Memory B cell (primary cell): ENCODE data around the gene GHDC.
"Not testable (repeated sequence)": the region's sequence is repeated elsewhere in the genome, so short reads cannot be mapped to it uniquely, and the experiment has no call there.

Source experiments
- ATAC-seq: fragments of 150-1000 bp; cut with Tn5 transposase; 2 replicates; pipeline ENCODE4 v1.10.0; 2021; ENCODE audit warnings: low read depth, mild to moderate bottlenecking, moderate library complexity
- DNase-seq, 2 donors: peaks; one replicate each; pipeline ENCODE4 v3.0.0; 2022; ENCODE audit warnings: low spot score in 2 of 2
- H3K27ac Mint-ChIP-seq: one replicate; pipeline ENCODE4 v1.8.0; 2022; ENCODE audit warnings: mild to moderate bottlenecking, moderate library complexity, mixed read lengths
- H3K27me3 Mint-ChIP-seq: one replicate; pipeline ENCODE4 v1.8.0; 2022; ENCODE audit warnings: mixed read lengths
- H3K36me3 Mint-ChIP-seq: one replicate; pipeline ENCODE4 v1.8.0; 2022; ENCODE audit warnings: mild to moderate bottlenecking, mixed read lengths
- H3K4me1 Mint-ChIP-seq: one replicate; pipeline ENCODE4 v1.8.0; 2022; ENCODE audit warnings: mixed read lengths
- H3K4me3 Mint-ChIP-seq: one replicate; pipeline ENCODE4 v1.8.0; 2022; ENCODE audit warnings: mild to moderate bottlenecking, moderate library complexity, mixed read lengths
- H3K9me3 Mint-ChIP-seq: one replicate; pipeline ENCODE4 v1.8.0; 2022; ENCODE audit warnings: mixed read lengths

The GHDC gene

GRCh38 chr17:42193969-42194899 is at the start of gene GHDC:
Gene GHDC (minus strand): TSS chr17:42194494. CDS start chr17:42193581, 913 bp downstream.
- Mint-ChIP-seq H3K27me3 (no peaks in the 10 kb centered on the region), H3K4me1 (peaks cover 15% of the 10 kb centered on the region), H3K36me3 (peaks cover 3% of the 10 kb centered on the region), H3K27ac (peak within 1 kb of the TSS; percentile 90), H3K4me3 (peak within 1 kb of the TSS; percentile 98), H3K9me3 (no peaks in the 10 kb centered on the region)
- ATAC-seq (peak; percentile 79), DNase-seq (peak; percentile 66 to 73)

- ATAC-seq (no peak), DNase-seq (no peak)
- peaks cover 8% of the 10 kb centered on the region for H3K36me3 Mint-ChIP-seq
- peaks cover 23% of the 10 kb centered on the region for H3K4me1 Mint-ChIP-seq
- H3K27me3 Mint-ChIP-seq = no peaks in the 10 kb centered on the region
- no peaks in the 10 kb centered on the region for H3K9me3 Mint-ChIP-seq
- H3K27ac Mint-ChIP-seq = no peak overlapping the region
- H3K4me3 Mint-ChIP-seq = no peak overlapping the region
Measured at GRCh38 chr17:42243493-42243982, 49.2 kb upstream of the GHDC start.

GRCh38 chr17:42241871-42242270 is 47.6 kb upstream of the GHDC start:
- Mint-ChIP-seq H3K9me3 (no peaks in the 10 kb centered on the region), H3K36me3 (peaks cover 8% of the 10 kb centered on the region), H3K4me1 (peaks cover 18% of the 10 kb centered on the region), H3K4me3 (no peak overlapping the region), H3K27ac (no peak overlapping the region), H3K27me3 (no peaks in the 10 kb centered on the region)
- DNase-seq (no peak), ATAC-seq (no peak)

GRCh38 chr17:42240863-42241262 is 46.6 kb upstream of the GHDC start:
- not testable (repeated sequence) for H3K27me3 Mint-ChIP-seq, H3K4me3 Mint-ChIP-seq, H3K27ac Mint-ChIP-seq, DNase-seq, H3K36me3 Mint-ChIP-seq, H3K9me3 Mint-ChIP-seq, ATAC-seq
- peaks cover 19% of the 10 kb centered on the region for H3K4me1 Mint-ChIP-seq

- DNase-seq = no peak
- Mint-ChIP-seq H3K4me3 (no peak overlapping the region), H3K4me1 (peaks cover 19% of the 10 kb centered on the region), H3K27me3 (no peaks in the 10 kb centered on the region), H3K36me3 (peaks cover 8% of the 10 kb centered on the region), H3K27ac (no peak overlapping the region), H3K9me3 (no peaks in the 10 kb centered on the region)
- ATAC-seq = no peak
Measured at GRCh38 chr17:42240201-42240600, 45.9 kb upstream of the GHDC start.

- not testable (repeated sequence) for H3K27me3 Mint-ChIP-seq, H3K9me3 Mint-ChIP-seq, DNase-seq, H3K27ac Mint-ChIP-seq, ATAC-seq, H3K4me3 Mint-ChIP-seq, H3K36me3 Mint-ChIP-seq
- peaks cover 19% of the 10 kb centered on the region for H3K4me1 Mint-ChIP-seq
Measured at GRCh38 chr17:42239576-42239975, 45.3 kb upstream of the GHDC start.

GRCh38 chr17:42236760-42237159 is 42.5 kb upstream of the GHDC start:
- Mint-ChIP-seq H3K36me3 (peaks cover 5% of the 10 kb centered on the region), H3K4me1 (peaks cover 13% of the 10 kb centered on the region), H3K27me3 (no peaks in the 10 kb centered on the region), H3K27ac (no peak overlapping the region), H3K9me3 (no peaks in the 10 kb centered on the region), H3K4me3 (no peak overlapping the region)
- DNase-seq (no peak), ATAC-seq (no peak)

- Mint-ChIP-seq H3K27ac (no peak overlapping the region), H3K4me1 (peaks cover 8% of the 10 kb centered on the region), H3K4me3 (no peak overlapping the region), H3K9me3 (no peaks in the 10 kb centered on the region), H3K27me3 (no peaks in the 10 kb centered on the region), H3K36me3 (peaks cover 1% of the 10 kb centered on the region)
- DNase-seq = no peak
- ATAC-seq = no peak
Measured at GRCh38 chr17:42233994-42234393, 39.7 kb upstream of the GHDC start.

- Mint-ChIP-seq H3K27ac (no peak overlapping the region), H3K36me3 (no peaks in the 10 kb centered on the region), H3K9me3 (no peaks in the 10 kb centered on the region), H3K4me1 (peaks cover 8% of the 10 kb centered on the region), H3K4me3 (no peak overlapping the region), H3K27me3 (no peaks in the 10 kb centered on the region)
- DNase-seq (no peak), ATAC-seq (no peak)
Measured at GRCh38 chr17:42233156-42233555, 38.9 kb upstream of the GHDC start.

- no peak overlapping the region for H3K4me3 Mint-ChIP-seq
- no peak overlapping the region for H3K27ac Mint-ChIP-seq
- no peaks in the 10 kb centered on the region for H3K27me3 Mint-ChIP-seq
- peaks cover 2% of the 10 kb centered on the region for H3K36me3 Mint-ChIP-seq
- H3K4me1 Mint-ChIP-seq = peaks cover 2% of the 10 kb centered on the region
- no peak for DNase-seq
- no peak for ATAC-seq
- no peaks in the 10 kb centered on the region for H3K9me3 Mint-ChIP-seq
Measured at GRCh38 chr17:42230225-42230624, 35.9 kb upstream of the GHDC start.

- H3K9me3 Mint-ChIP-seq = no peaks in the 10 kb centered on the region
- H3K36me3 Mint-ChIP-seq = peaks cover 9% of the 10 kb centered on the region
- DNase-seq (no peak), ATAC-seq (no peak)
- H3K27ac Mint-ChIP-seq = peak overlapping the region; percentile 38
- no peaks in the 10 kb centered on the region for H3K27me3 Mint-ChIP-seq
- no peaks in the 10 kb centered on the region for H3K4me1 Mint-ChIP-seq
- no peak overlapping the region for H3K4me3 Mint-ChIP-seq
Measured at GRCh38 chr17:42227849-42228700, 33.8 kb upstream of the GHDC start.

GRCh38 chr17:42225646-42226045 is 31.4 kb upstream of the GHDC start:
- Mint-ChIP-seq H3K27ac (no peak overlapping the region), H3K4me1 (peaks cover 6% of the 10 kb centered on the region), H3K36me3 (peaks cover 15% of the 10 kb centered on the region), H3K27me3 (no peaks in the 10 kb centered on the region), H3K9me3 (no peaks in the 10 kb centered on the region), H3K4me3 (no peak overlapping the region)
- ATAC-seq (no peak), DNase-seq (no peak)

GRCh38 chr17:42224651-42225050 is 30.4 kb upstream of the GHDC start:
- Mint-ChIP-seq H3K36me3 (peaks cover 15% of the 10 kb centered on the region), H3K4me3 (no peak overlapping the region), H3K27ac (no peak overlapping the region), H3K27me3 (no peaks in the 10 kb centered on the region), H3K9me3 (no peaks in the 10 kb centered on the region), H3K4me1 (peaks cover 6% of the 10 kb centered on the region)
- no peak for ATAC-seq
- DNase-seq = no peak
